Ishikawa (cell line): ENCODE measurements around the gene CHMP1B.

Experiments used
- CEBPB ChIP-seq: IDR thresholded peaks from 2 replicates; pipeline ENCODE4 v1.6.1; 2012
- CREB1 ChIP-seq: IDR thresholded peaks from 2 replicates; pipeline ENCODE4 v1.6.1; 2012; ENCODE audit warnings: low read depth
- EGR1 ChIP-seq: IDR thresholded peaks from 2 replicates; pipeline ENCODE4 v1.6.1; 2012
- EP300 ChIP-seq: IDR thresholded peaks from 2 replicates; pipeline ENCODE4 v1.6.1; 2012; ENCODE audit warnings: borderline replicate concordance
- FOXM1 ChIP-seq: IDR thresholded peaks from 2 replicates; pipeline ENCODE4 v1.6.1; 2012; ENCODE audit warnings: low read depth, borderline replicate concordance
- MAX ChIP-seq: IDR thresholded peaks from 2 replicates; pipeline ENCODE4 v1.6.1; 2012
- NFIC ChIP-seq: IDR thresholded peaks from 2 replicates; pipeline ENCODE4 v1.6.1; 2012
- RAD21 ChIP-seq: IDR thresholded peaks from 2 replicates; pipeline ENCODE4 v1.6.1; 2012; ENCODE audit warnings: low read depth
- REST ChIP-seq: IDR thresholded peaks from 2 replicates; pipeline ENCODE4 v1.6.1; 2012; ENCODE audit warnings: low read depth, mild to moderate bottlenecking
- TAF1 ChIP-seq: IDR thresholded peaks from 2 replicates; pipeline ENCODE4 v1.6.1; 2012; ENCODE audit warnings: low read depth, mild to moderate bottlenecking
- TCF12 ChIP-seq: IDR thresholded peaks from 2 replicates; pipeline ENCODE4 v1.6.1; 2012; ENCODE audit warnings: low read depth
- TEAD4 ChIP-seq: IDR thresholded peaks from 2 replicates; pipeline ENCODE4 v1.6.1; 2012
- USF1 ChIP-seq: IDR thresholded peaks from 2 replicates; pipeline ENCODE4 v1.6.1; 2012
- YY1 ChIP-seq: IDR thresholded peaks from 2 replicates; pipeline ENCODE4 v1.6.1; 2012; ENCODE audit warnings: low read depth
- ZBTB7A ChIP-seq: IDR thresholded peaks from 2 replicates; pipeline ENCODE4 v1.6.1; 2012; ENCODE audit warnings: low read depth

CHMP1B gene

DNA sequence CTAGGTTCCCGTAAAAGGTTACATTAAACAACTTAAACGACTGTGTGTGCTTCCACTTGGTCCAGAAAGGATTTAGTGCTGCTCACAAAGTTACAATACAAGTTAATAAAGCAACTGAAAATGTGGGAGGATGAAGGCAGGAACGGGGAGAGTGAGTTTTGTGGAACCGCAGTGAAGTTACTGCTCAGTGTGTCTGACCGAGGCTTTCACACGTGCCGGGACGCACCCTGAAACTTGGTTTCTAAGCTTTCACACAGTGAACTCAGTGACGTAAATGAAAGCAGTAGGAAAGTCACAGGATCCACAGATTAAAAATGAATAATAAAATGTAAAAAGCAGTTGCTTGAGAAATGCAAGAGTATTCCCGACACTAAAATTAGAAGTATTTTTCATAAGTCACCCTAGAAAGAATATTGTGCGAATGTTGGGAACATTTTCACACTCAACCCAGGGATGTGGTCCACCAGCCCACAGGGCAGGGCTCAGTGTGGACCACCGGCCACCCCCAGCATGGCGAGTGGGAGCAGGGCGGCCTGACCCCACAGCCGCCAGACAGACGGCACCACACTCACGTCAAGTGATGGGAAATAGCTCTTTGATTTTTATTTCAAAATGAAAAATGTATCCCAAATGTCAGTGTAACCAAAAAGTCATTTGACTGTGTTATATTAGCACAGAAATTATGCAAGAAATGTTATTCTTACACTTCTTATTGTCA is 32.6 kb upstream of the CHMP1B start:
- TF ChIP-seq MAX: no peak
- TF ChIP-seq RAD21: no peak
- no peak for TF ChIP-seq TAF1
- no peak for TF ChIP-seq CREB1
- TF ChIP-seq TCF12: no peak
- TF ChIP-seq USF1: no peak
- no peak for TF ChIP-seq NFIC
- no peak for TF ChIP-seq FOXM1
- no peak for TF ChIP-seq EGR1
- no peak for TF ChIP-seq YY1
- TF ChIP-seq CEBPB: no peak
- TF ChIP-seq EP300: no peak
- no peak for TF ChIP-seq TEAD4
- TF ChIP-seq REST: no peak
- no peak for TF ChIP-seq ZBTB7A

- no peak for TF ChIP-seq MAX
- no peak for TF ChIP-seq CREB1
- no peak for TF ChIP-seq ZBTB7A
- no peak for TF ChIP-seq NFIC
- no peak for TF ChIP-seq FOXM1
- no peak for TF ChIP-seq TCF12
- no peak for TF ChIP-seq USF1
- no peak for TF ChIP-seq YY1
- TF ChIP-seq EGR1: no peak
- TF ChIP-seq REST: no peak
- TF ChIP-seq EP300: no peak
Measured at GRCh38 chr18:11819938-11820337, 31.3 kb upstream of the CHMP1B start.

- TF ChIP-seq TEAD4 (no peak), YY1 (no peak), CEBPB (no peak), REST (no peak), ZBTB7A (no peak)
Measured at GRCh38 chr18:11820697-11821096, 30.5 kb upstream of the CHMP1B start.

DNA sequence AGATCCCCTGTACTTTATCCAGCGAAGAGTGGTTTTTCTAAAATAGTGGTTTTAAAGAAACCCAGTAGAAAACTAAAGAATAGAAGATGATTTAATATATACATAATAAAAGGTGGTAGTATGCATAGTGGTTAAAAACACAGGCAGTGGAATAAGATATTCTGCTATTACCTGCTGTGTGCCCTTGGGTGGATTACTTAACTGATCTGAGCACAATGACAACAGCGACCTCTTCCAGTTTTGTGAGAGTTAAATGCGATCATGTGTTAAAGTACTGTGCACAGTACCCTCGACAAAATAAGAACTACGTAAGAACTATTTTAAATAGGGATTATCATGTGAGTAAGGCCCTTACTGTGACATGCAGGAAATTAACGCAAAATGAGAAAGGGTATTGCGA is 30.0 kb upstream of the CHMP1B start:
- TF ChIP-seq REST (no peak), CEBPB (no peak), RAD21 (no peak), MAX (no peak), YY1 (no peak), TCF12 (no peak)
